Skin epidermis (tissue), 12 donors: Measurements from ENCODE around the gene GPR6.

Experiments used
- H3K27ac ChIP-seq, 21 experiments: fragments of 200-600 bp; sonication (generic) in 11 of 21; one replicate each; pipeline ENCODE4 v1.5.0; 2020; ENCODE audit warnings: mild to moderate bottlenecking in 3 of 21, inconsistent platforms in 2 of 21, moderate library complexity in 2 of 21
- H3K4me3 ChIP-seq, 7 experiments: fragments of 200-600 bp; sonication (generic) in 2 of 7; one replicate each; pipeline ENCODE4 v1.5.0; 2020; ENCODE audit warnings: inconsistent platforms in 2 of 7, mild to moderate bottlenecking in 2 of 7, moderate library complexity in 1 of 7

The GPR6 gene

DNA sequence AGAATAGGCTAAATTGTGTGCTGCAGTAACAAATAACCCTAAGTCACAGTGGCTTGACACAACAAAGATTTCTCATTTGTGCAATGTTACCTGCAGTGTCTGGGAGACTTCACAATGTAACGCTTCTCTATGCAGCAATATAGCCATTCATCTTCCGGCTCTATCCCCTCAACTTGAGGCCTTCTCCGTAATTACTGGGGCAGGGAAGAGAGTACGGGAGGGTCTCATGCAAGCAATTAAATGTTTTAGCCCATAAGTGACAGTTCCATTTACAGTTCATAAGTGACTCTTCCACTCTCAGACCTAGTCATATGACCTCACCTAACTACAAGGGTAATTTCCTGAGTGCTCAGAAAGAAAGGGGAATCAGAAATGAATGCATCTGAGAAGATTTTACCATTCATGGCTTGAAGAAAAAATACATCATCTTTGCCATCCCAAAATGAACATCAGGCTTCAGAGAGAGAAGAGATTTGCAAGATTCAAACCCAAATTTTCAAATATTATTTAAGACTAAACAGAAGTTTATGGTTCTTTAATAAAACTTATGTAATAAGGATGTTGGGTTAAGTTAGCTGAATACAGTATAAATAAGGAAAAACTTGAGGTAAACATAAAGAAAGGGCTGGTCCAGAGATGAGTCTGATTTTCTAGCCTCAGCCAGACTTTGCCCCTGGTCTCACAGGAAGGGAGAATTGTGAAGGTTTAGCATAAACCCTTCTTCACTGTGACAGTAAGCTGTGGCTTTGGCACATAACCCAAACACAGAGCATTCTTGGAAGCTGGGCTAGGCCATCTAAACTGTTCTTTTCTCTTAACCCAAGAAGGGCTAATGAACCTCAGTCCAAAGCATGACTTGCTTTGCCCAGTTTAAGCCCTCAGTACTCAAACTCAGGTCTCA is 13.3 kb downstream of the GPR6 start:
- Histone ChIP-seq H3K4me3 (no peak overlapping the region), H3K27ac (no peak overlapping the region)

DNA sequence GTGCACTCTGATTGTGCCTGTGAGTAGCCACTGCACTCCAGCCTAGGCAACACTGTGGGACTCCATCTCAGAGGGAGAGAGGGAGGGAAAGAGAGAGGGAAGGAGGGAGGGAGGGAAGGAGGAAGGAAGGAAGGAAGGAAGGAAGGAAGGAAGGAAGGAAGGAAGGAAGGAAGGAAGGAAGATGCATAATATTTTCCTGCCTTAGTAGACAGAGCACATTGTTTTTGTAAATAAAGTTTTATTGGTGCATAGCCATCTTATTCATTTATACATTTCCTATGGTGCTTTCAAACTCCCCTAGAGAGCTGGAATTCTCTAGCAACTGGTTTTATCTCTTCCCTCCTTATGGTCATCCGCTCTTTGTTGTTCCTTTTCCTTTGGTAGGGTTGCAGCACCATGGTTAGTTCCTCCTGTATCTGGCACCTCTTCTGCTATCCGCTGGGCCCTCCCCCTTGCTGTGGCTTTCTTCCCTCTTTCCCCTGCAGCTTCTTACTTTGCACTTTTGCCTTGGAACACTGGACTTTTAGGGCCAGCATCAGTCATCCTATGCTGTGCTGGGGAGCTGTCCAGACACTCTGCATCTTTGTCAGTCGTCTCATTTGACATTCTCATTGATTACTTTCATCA is 20.2 kb downstream of the GPR6 start:
- H3K4me3 ChIP-seq: no peak overlapping the region
- no peak overlapping the region for H3K27ac ChIP-seq

DNA sequence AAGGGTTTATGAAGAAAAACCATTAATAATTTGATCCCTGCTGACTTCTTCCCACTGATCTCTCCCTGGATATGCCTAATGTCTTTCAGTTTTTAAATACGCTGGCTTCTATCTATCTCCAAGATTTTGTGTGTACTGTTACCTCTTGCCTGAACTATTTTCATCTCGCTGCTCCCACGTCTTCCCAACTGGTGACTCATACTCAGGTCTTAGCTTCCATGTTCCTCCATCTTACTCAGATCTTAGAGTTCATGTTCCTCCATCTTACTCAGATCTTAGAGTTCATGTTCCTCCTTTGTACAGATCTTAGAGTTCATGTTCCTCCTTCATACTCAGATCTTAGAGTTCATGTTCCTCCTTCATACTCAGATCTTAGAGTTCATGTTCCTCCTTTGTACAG is 21.6 kb downstream of the GPR6 start:
- Histone ChIP-seq H3K27ac (no peak overlapping the region), H3K4me3 (no peak overlapping the region)

DNA sequence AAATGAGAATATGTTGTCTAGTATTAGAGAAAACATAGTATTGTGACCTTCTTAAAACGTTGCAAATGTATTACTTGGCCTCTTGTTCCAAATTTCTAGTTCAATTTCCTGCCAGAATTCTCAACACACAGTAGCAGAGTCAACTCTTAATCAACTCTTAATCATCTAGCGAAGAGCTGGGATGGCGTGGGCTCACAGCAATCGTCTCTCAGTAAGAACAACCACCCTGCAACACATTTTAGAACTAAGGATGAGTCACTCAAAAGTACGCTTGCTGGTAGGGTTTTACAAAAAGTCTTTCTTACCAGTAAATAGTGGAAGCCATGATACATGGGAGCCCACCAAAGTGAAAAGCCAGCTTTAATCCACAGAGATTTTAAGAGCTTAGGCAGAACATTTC is 24.6 kb downstream of the GPR6 start:
- no peak overlapping the region for H3K27ac ChIP-seq

DNA sequence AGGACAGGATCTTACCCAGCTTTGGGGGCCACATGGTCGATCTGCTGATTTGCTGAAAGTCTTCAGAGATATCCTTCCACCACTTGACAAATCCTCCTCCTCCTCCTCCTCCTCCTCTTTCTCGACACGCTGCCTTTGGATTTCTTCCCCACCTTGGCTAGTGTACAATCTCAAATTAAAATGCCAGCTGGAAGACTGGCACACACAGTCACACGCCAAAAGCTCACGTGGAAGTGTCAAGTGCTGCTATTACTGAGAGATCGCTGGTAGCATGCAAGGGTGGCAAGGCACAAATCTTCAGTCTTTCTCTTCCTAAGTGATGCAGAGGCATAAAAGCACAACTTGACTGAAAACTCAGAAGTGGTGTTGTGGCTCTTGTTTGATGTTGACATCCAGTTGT is 35.3 kb downstream of the GPR6 start:
- Histone ChIP-seq H3K27ac (no peak overlapping the region), H3K4me3 (no peak overlapping the region)

More for the DNA sequence above, 24.6 kb downstream of the GPR6 start:
- H3K4me3 ChIP-seq: no peak overlapping the region

DNA sequence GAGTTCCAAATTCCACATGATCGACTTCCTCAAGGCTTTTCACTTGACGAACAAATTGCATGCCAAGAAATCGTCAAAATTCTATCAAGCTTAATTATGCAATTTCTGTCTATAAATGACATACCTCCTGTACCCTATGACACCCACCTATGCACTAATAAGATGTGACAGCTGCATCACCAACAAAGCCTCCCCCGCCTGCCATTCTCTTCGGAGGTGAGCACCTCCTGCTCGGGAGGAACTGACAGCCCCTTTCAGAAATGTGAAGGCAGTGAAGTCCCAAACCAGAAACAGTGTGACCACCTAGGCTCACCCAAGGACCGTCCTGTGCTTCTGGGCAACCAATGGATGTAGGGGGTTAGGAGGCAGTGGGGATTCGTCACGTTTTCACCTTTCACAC is 37.1 kb downstream of the GPR6 start:
- H3K4me3 ChIP-seq: no peak overlapping the region
- no peak overlapping the region for H3K27ac ChIP-seq

DNA sequence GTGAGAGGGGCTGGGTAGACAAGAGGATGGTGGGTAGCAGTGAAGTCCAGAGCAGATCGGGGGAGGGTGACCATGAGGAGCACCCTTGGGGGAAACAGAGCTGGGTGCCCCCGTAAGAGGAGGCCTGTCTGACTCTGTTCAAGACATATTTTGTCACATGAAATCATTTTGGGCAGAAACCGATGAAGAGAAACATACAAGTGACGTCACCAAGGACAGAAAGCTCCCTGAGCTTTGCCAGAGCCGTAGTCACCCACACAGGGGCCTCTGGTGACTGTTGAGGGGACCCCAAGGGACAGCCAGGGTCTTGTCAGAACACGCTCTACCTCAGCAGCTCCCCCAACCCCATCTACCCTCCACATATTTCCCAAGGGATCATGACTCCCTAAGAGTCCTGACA is 39.2 kb downstream of the GPR6 start:
- H3K27ac ChIP-seq: no peak overlapping the region
- H3K4me3 ChIP-seq: no peak overlapping the region

DNA sequence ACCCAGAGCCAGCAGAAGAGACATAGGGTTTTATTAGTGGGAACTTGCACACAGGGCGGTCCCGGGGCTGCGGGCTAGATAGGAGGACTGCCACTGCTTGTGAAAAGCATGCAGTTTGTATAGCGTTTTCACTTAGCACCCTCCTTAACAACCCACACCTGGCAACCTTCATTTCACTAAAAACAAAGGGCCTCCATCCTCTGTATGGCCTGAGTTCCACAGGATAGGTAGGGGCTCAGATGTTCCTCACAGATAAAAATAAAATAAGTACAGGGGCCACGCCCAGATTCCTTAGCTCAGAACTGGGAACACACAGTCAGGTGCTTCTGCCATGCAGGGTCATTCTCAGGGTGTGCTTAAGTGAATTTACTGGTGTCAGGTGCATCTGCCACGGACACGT is 39.8 kb downstream of the GPR6 start:
- Histone ChIP-seq H3K4me3 (no peak overlapping the region), H3K27ac (no peak overlapping the region)

DNA sequence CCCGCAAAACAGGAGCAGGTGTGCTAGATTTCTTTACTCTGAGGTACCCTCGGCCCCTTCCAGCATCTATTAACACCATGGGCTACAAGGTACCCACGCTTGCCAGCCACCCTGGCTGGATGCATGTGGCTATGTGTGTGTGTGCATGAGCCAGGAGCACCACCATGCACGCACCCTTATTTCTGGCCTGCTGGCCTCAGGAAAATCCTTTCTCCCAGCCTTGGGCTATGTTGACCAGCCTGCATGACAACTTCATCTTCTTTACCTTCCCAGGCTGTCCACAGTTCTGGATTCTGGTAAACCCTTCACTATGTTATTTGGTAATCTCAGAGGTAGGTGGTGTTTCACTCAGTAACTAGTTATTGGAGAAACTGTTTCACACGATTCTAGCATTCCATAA is 40.4 kb downstream of the GPR6 start:
- Histone ChIP-seq H3K4me3 (no peak overlapping the region), H3K27ac (no peak overlapping the region)

DNA sequence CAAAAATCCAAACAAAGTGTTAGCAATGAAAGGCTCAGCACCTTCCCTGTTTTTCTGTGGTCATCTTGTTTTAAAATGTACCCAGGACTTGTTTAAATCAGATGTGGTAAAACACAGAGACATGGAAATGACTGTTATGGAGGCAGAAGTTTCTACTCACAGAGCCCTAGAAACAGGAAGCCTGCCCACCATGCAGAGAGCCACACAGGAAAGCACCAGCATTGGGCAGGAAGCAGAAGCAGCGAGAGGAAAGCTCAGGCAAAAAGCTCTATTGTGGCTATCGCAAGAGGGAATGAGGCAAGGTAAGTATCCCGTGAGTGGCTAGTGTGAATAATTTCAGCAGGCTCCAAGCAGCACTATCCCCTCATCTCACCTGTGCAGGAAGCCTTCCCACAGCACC is 42.8 kb downstream of the GPR6 start:
- no peak overlapping the region for H3K4me3 ChIP-seq
- H3K27ac ChIP-seq: no peak overlapping the region

DNA sequence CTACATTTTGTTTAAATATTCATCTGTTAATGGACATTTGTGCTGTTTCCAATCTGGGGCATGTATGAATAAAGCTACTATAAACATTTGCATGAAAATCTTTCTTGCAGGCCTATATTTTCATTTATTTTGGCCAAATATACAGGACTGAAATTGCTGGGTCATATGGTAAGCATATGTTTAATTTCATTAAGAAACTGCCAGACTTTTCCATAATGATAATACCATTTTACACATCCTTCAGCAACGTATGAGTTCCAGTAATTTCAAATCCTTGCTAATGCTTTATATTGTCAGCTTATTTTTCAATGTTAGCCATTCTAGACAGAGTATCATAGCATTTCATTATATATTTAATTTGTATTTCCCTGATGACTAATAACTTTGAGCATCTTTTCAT is 51.0 kb downstream of the GPR6 start:
- H3K27ac ChIP-seq: no peak overlapping the region
- H3K4me3 ChIP-seq: no peak overlapping the region
